ENCODE measurements around the gene CCR6.

Gene CCR6

GRCh38 chr6:167153521-167153959 lies 30.6 kb downstream of the CCR6 start:
- peak; percentile 54 for DNase-seq (ENCODE audit: low read depth, low spot score)
- H3K4me3 ChIP-seq (ENCODE audit: low read depth, low read length), result peak overlapping the region; percentile 12
- in situ Hi-C loops (cut with HindIII; ENCODE audit: low sequenced_read_pairs), result no loop called here
- TF ChIP-seq CTCF (IDR thresholded peaks at IDR 0.05; ENCODE audit: low read depth, low read length), result no peak

GRCh38 chr6:167154291-167154690 lies 31.4 kb downstream of the CCR6 start:
- no peak for TF ChIP-seq CTCF (IDR thresholded peaks at IDR 0.05; ENCODE audit: low read depth, low read length)
- no peak for DNase-seq (ENCODE audit: low read depth, low spot score)
- in situ Hi-C loops (cut with HindIII; ENCODE audit: low sequenced_read_pairs), result no loop called here
- H3K4me3 ChIP-seq (ENCODE audit: low read depth, low read length), result no peak overlapping the region

DNA sequence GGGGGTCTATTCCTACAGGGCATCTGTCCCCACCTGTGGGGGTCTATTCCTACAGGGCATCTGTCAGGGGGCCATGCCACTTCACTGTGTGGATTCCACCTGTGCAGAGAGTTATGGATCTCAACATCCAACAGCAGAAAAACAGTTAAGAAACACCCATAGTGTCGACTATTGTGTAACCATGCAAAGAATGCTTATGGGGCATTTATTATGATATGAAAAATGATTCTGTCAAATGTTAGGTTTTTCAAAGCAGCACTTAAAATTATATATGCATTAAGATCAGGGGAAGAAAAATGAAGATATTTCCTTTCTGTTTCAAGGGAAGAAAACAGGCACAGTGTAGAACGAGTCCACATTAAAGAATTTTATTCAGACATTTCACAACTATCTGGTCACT lies 32.0 kb downstream of the CCR6 start:
- no peak for DNase-seq (ENCODE audit: low read depth, low spot score)
- in situ Hi-C loops (cut with HindIII; ENCODE audit: low sequenced_read_pairs), result no loop called here
- no peak overlapping the region for H3K4me3 ChIP-seq (ENCODE audit: low read depth, low read length)
- TF ChIP-seq CTCF (IDR thresholded peaks at IDR 0.05; ENCODE audit: low read depth, low read length), result no peak

GRCh38 chr6:167157414-167157813 lies 34.5 kb downstream of the CCR6 start:
- H3K4me3 ChIP-seq (ENCODE audit: low read depth, low read length), result no peak overlapping the region
- in situ Hi-C loops (cut with HindIII; ENCODE audit: low sequenced_read_pairs), result no loop called here
- no peak for TF ChIP-seq CTCF (IDR thresholded peaks at IDR 0.05; ENCODE audit: low read depth, low read length)
- DNase-seq (ENCODE audit: low read depth, low spot score), result no peak

GRCh38 chr6:167157863-167158262 lies 35.0 kb downstream of the CCR6 start, which contains the start of gene GPR31:
GPR31 (minus strand) TSS chr6:167157980; CDS start chr6:167157831, 149 bp downstream.
- H3K4me3 ChIP-seq (ENCODE audit: low read depth, low read length), result no peak within 1 kb of the TSS
- no peak for TF ChIP-seq CTCF (IDR thresholded peaks at IDR 0.05; ENCODE audit: low read depth, low read length)
- in situ Hi-C loops (cut with HindIII; ENCODE audit: low sequenced_read_pairs), result no loop called here
- DNase-seq (ENCODE audit: low read depth, low spot score), result no peak

- in situ Hi-C loops (cut with HindIII; ENCODE audit: low sequenced_read_pairs), result no loop called here
- no peak overlapping the region for H3K4me3 ChIP-seq (ENCODE audit: low read depth, low read length)
- no peak for TF ChIP-seq CTCF (IDR thresholded peaks at IDR 0.05; ENCODE audit: low read depth, low read length)
- no peak for DNase-seq (ENCODE audit: low read depth, low spot score)
Observed at GRCh38 chr6:167161851-167162467, 39.1 kb downstream of the CCR6 start.

Measured in astrocyte of the spinal cord (primary cell).